Liver (tissue), 9 donors: ENCODE data around the gene EOMES. TPM values are rescaled to one million over a fixed set of nuclear protein-coding genes. Genes with fewer than 3 reads are reported as not detected.

Experiments used
- DNase-seq: peaks from one replicate; pipeline ENCODE4 v3.0.0-alpha.2; 2017; ENCODE audit warnings: low spot score
- H3K27ac ChIP-seq, 2 donors: one replicate each; pipeline ENCODE4 v1.7.0; 2013; ENCODE audit warnings: inconsistent platforms in 2 of 2, low read length in 2 of 2, control low read depth in 1 of 2, low read depth in 1 of 2, mild to moderate bottlenecking in 1 of 2
- H3K27me3 ChIP-seq, 4 donors: one replicate each; pipeline versions ENCODE4 v1.6.1 to v1.7.0; 2013; ENCODE audit warnings: low read length in 3 of 4, inconsistent platforms in 1 of 4, mild to moderate bottlenecking in 1 of 4, moderate library complexity in 1 of 4; ENCODE audit not compliant: control insufficient read depth in 4 of 4, insufficient read depth in 4 of 4
- H3K36me3 ChIP-seq, 4 donors: one replicate each; pipeline versions ENCODE4 v1.6.1 to v1.7.0; 2013; ENCODE audit warnings: low read length in 3 of 4, mild to moderate bottlenecking in 3 of 4, low read depth in 1 of 4, moderate library complexity in 1 of 4; ENCODE audit not compliant: control insufficient read depth in 4 of 4, insufficient read depth in 3 of 4
- H3K4me1 ChIP-seq, 4 donors: one replicate each; pipeline versions ENCODE4 v1.6.1 to v1.7.0; 2013; ENCODE audit warnings: low read length in 3 of 4, mild to moderate bottlenecking in 3 of 4, moderate library complexity in 1 of 4; ENCODE audit not compliant: control insufficient read depth in 4 of 4, insufficient read depth in 4 of 4
- H3K4me3 ChIP-seq, 3 donors: one replicate each; pipeline versions ENCODE4 v1.6.1 to v1.7.0; 2013; ENCODE audit warnings: low read length in 3 of 3, control low read depth in 1 of 3, low read depth in 1 of 3, mild to moderate bottlenecking in 1 of 3
- H3K9ac ChIP-seq, 2 donors: one replicate each; pipeline ENCODE4 v1.7.0; 2013; ENCODE audit warnings: low read length in 2 of 2, mild to moderate bottlenecking in 2 of 2, moderate library complexity in 2 of 2, control low read depth in 1 of 2, low read depth in 1 of 2
- H3K9me3 ChIP-seq, 4 donors: one replicate each; pipeline versions ENCODE4 v1.6.1 to v1.7.0; 2013; ENCODE audit warnings: low read length in 3 of 4; ENCODE audit not compliant: control insufficient read depth in 4 of 4
- EGR1 ChIP-seq, 2 donors: IDR thresholded peaks; 2 replicates each; pipeline ENCODE4 v1.6.1; 2016 to 2018; ENCODE audit warnings: antibody characterized with exemption in 2 of 2, low read depth in 2 of 2
- FOXA1 ChIP-seq: IDR thresholded peaks from 2 replicates; pipeline ENCODE4 v1.6.1; 2016; ENCODE audit warnings: antibody characterized with exemption
- FOXA2 ChIP-seq: IDR thresholded peaks from 2 replicates; pipeline ENCODE4 v1.6.1; 2016; ENCODE audit warnings: antibody characterized with exemption
- GABPA ChIP-seq, 2 donors: IDR thresholded peaks in 1 of 2; conservative IDR thresholded peaks in 1 of 2; 2 replicates each; pipeline ENCODE4 v1.6.1; 2016; ENCODE audit warnings: antibody characterized with exemption in 2 of 2, mild to moderate bottlenecking in 1 of 2, moderate library complexity in 1 of 2
- HNF4A ChIP-seq, 2 donors: conservative IDR thresholded peaks; 2 replicates each; pipeline ENCODE4 v1.6.1; 2016; ENCODE audit warnings: antibody characterized with exemption in 2 of 2, mild to moderate bottlenecking in 2 of 2
- HNF4G ChIP-seq: IDR thresholded peaks from 2 replicates; pipeline ENCODE4 v1.6.1; 2016; ENCODE audit warnings: antibody characterized with exemption
- JUND ChIP-seq, 2 donors: IDR thresholded peaks; 2 replicates each; pipeline ENCODE4 v1.6.1; 2016; ENCODE audit warnings: antibody characterized with exemption in 2 of 2
- NR2F2 ChIP-seq: IDR thresholded peaks from 2 replicates; pipeline ENCODE4 v1.6.1; 2016; ENCODE audit warnings: antibody characterized with exemption
- RAD21 ChIP-seq, 2 donors: IDR thresholded peaks; 2 replicates each; pipeline ENCODE4 v1.6.1; 2016; ENCODE audit warnings: antibody characterized with exemption in 2 of 2, mild to moderate bottlenecking in 2 of 2
- RXRA ChIP-seq, 2 donors: IDR thresholded peaks; 2 replicates each; pipeline ENCODE4 v1.6.1; 2017 to 2018; ENCODE audit warnings: antibody characterized with exemption in 2 of 2, mild to moderate bottlenecking in 1 of 2
- SP1 ChIP-seq: IDR thresholded peaks from 2 replicates; pipeline ENCODE4 v1.6.1; 2018; ENCODE audit warnings: antibody characterized with exemption, mild to moderate bottlenecking
- TAF1 ChIP-seq: conservative IDR thresholded peaks from 2 replicates; pipeline ENCODE4 v1.6.1; 2016; ENCODE audit warnings: antibody characterized with exemption, mild to moderate bottlenecking
- YY1 ChIP-seq: IDR thresholded peaks from 2 replicates; pipeline ENCODE4 v1.6.1; 2016; ENCODE audit warnings: antibody characterized with exemption, mild to moderate bottlenecking
- WGBS: extraction: QIAGEN DNeasy Blood & Tissue Kit; methylation state at CpG from one replicate; pipeline ENCODE4 v1.1.7; 2013; 5-methylcytosine and 5-hydroxymethylcytosine counted together
- polyA plus RNA-seq, 2 donors: library from polyadenylated mRNA; stranded (reverse) in 1 of 2; unstranded in 1 of 2; fragments of 200-250 nt in 1 of 2; fragments of >200 nt in 1 of 2; fragmentation: Nextera tagmentation in 1 of 2; extraction: Ambion mirVana in 1 of 2; gene quantifications; one replicate each; pipeline versions ENCODE4 v1.2.1 to v1.2.3, GENCODE V29; 2013 to 2015
- total RNA-seq, 2 donors: library from RNA; depleted of rRNA; stranded (reverse); fragments of >200 nt; gene quantifications; one replicate each; pipeline ENCODE4 v1.2.3, GENCODE V29; 2014
- TF ChIP-seq, protein P1 (sequence below): IDR thresholded peaks from 2 replicates; pipeline ENCODE4 v1.6.1; 2016; ENCODE audit warnings: antibody characterized with exemption
- TF ChIP-seq, protein P2 (sequence below): IDR thresholded peaks from 2 replicates; pipeline ENCODE4 v1.6.1; 2016; ENCODE audit warnings: antibody characterized with exemption
- TF ChIP-seq, protein P3 (sequence below): IDR thresholded peaks from 2 replicates; pipeline ENCODE4 v1.6.1; 2016; ENCODE audit warnings: antibody characterized with exemption, mild to moderate bottlenecking
- TF ChIP-seq, protein P4 (sequence below): IDR thresholded peaks from 2 replicates; pipeline ENCODE4 v1.6.1; 2016; ENCODE audit warnings: antibody characterized with exemption
- donor health status: healthy.
- donor health status: healthy.
- donor health status: healthy.
- donor health status: healthy.
- donor health status: healthy.

EOMES gene
- total and polyA plus RNA-seq, 4 donors: 0.39 to 0.75 (median 0.59) TPM

DNA sequence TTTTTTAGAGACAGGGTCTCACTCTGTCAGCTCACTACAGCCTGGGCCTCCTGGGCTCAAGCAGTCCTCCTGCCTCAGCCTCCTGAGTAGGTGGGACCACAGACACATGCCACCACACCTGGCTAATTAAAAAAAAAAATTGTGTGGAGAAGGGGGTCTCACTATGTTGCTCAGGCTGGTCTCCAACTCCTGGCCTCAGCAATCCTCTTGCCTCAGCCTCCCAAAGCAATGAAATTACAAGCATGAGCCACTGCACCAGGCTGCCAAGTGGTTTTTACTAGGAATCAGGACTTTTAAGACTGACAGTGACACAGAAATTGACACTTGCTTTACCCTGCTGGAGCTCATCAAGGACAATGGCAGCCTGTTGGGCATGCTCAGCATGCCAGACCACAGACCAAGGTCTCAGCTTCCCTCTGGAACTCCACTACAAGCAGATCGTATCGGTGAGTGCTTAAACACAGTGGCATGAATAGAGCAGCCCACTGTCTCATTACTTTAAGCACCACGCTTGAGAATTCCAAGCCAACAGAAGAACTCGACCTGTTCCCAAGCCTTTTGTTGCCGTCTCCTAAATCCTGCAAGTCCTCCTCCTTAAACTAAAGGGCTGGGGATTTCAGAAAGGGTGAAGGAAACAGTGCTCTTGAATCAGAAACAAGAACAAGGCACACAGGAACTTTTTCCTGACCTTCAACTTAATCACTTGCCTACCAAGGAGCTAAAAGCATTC, 41.4 kb downstream of the EOMES start:
- Histone ChIP-seq H3K4me3 (no peak overlapping the region), H3K27ac (no peak overlapping the region)
- WGBS: 65% methylated on average over 5 of the region's 5 CpGs

DNA sequence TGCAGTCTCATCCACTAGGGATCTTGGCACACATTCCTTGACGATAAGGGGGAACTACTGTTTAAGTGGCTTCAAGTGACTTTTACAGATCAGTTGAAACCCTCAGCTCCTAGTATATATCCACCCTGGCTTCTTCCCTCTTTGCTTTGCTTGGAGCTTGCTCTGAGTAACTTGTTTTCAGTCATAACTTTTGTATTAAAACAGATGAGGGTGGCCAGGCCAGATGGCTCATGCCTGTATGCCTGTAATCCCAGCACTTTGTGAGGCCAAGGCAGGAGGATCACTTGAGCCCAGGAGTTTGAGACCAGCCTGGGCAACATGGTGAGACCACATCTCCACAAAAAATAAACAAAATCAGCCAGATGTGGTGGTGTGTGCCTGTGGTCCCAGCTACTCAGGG, 42.4 kb downstream of the EOMES start:
- Histone ChIP-seq H3K9ac (no peak overlapping the region), H3K36me3 (no peaks in the 10 kb centered on the region), H3K4me3 (no peak overlapping the region), H3K4me1 (peaks cover 0 to 3% (median 0%) of the 10 kb centered on the region in 4 donors), H3K27me3 (no peaks in the 10 kb centered on the region), H3K9me3 (no peaks in the 10 kb centered on the region), H3K27ac (no peak overlapping the region)
- no peak for DNase-seq
- no peak for TF ChIP-seq RAD21 (IDR thresholded peaks at IDR 0.05)
- TF ChIP-seq, protein P1, sequence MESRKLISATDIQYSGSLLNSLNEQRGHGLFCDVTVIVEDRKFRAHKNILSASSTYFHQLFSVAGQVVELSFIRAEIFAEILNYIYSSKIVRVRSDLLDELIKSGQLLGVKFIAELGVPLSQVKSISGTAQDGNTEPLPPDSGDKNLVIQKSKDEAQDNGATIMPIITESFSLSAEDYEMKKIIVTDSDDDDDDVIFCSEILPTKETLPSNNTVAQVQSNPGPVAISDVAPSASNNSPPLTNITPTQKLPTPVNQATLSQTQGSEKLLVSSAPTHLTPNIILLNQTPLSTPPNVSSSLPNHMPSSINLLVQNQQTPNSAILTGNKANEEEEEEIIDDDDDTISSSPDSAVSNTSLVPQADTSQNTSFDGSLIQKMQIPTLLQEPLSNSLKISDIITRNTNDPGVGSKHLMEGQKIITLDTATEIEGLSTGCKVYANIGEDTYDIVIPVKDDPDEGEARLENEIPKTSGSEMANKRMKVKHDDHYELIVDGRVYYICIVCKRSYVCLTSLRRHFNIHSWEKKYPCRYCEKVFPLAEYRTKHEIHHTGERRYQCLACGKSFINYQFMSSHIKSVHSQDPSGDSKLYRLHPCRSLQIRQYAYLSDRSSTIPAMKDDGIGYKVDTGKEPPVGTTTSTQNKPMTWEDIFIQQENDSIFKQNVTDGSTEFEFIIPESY: no peak
- no peak for TF ChIP-seq NR2F2
- no peak for TF ChIP-seq EGR1 (IDR thresholded peaks at IDR 0.05; ENCODE audit: low read depth in 2 of 2)
- TF ChIP-seq HNF4A (conservative IDR thresholded peaks at IDR 0.05): no peak
- TF ChIP-seq GABPA (IDR thresholded peaks at IDR 0.05 in 1 of 2, conservative IDR thresholded peaks at IDR 0.05 in 1 of 2): no peak
- no peak for TF ChIP-seq FOXA1
- no peak for TF ChIP-seq FOXA2
- TF ChIP-seq SP1: no peak
- TF ChIP-seq TAF1: no peak
- TF ChIP-seq, protein P2, sequence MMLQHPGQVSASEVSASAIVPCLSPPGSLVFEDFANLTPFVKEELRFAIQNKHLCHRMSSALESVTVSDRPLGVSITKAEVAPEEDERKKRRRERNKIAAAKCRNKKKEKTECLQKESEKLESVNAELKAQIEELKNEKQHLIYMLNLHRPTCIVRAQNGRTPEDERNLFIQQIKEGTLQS: no peak
- TF ChIP-seq, protein P3, sequence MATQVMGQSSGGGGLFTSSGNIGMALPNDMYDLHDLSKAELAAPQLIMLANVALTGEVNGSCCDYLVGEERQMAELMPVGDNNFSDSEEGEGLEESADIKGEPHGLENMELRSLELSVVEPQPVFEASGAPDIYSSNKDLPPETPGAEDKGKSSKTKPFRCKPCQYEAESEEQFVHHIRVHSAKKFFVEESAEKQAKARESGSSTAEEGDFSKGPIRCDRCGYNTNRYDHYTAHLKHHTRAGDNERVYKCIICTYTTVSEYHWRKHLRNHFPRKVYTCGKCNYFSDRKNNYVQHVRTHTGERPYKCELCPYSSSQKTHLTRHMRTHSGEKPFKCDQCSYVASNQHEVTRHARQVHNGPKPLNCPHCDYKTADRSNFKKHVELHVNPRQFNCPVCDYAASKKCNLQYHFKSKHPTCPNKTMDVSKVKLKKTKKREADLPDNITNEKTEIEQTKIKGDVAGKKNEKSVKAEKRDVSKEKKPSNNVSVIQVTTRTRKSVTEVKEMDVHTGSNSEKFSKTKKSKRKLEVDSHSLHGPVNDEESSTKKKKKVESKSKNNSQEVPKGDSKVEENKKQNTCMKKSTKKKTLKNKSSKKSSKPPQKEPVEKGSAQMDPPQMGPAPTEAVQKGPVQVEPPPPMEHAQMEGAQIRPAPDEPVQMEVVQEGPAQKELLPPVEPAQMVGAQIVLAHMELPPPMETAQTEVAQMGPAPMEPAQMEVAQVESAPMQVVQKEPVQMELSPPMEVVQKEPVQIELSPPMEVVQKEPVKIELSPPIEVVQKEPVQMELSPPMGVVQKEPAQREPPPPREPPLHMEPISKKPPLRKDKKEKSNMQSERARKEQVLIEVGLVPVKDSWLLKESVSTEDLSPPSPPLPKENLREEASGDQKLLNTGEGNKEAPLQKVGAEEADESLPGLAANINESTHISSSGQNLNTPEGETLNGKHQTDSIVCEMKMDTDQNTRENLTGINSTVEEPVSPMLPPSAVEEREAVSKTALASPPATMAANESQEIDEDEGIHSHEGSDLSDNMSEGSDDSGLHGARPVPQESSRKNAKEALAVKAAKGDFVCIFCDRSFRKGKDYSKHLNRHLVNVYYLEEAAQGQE: no peak
- no peak for TF ChIP-seq YY1
- no peak for TF ChIP-seq JUND (IDR thresholded peaks at IDR 0.05)
- no peak for TF ChIP-seq HNF4G
- TF ChIP-seq RXRA (IDR thresholded peaks at IDR 0.05): no peak
- WGBS: 87% methylated on average over 1 of the region's 1 CpG

More for the DNA sequence above, 41.4 kb downstream of the EOMES start:
- Histone ChIP-seq H3K9ac (no peak overlapping the region), H3K4me1 (peaks cover 0 to 3% (median 0%) of the 10 kb centered on the region in 4 donors), H3K27me3 (no peaks in the 10 kb centered on the region), H3K9me3 (no peaks in the 10 kb centered on the region), H3K36me3 (no peaks in the 10 kb centered on the region)
- TF ChIP-seq HNF4G (no peak), NR2F2 (no peak)
- TF ChIP-seq, protein P4, sequence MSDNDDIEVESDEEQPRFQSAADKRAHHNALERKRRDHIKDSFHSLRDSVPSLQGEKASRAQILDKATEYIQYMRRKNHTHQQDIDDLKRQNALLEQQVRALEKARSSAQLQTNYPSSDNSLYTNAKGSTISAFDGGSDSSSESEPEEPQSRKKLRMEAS: no peak
- DNase-seq: no peak
